ENCODE data around the gene FAAP20. TPM values are rescaled to one million over a fixed set of nuclear protein-coding genes. Genes with fewer than 3 reads are reported as not detected.

The FAAP20 gene
- total RNA-seq, 1 experiment from 2014 or later, result 119 TPM

- peaks cover 24 to 54% (median 52%) of the 10 kb centered on the region in 3 experiments; a peak in 6 of 7 replicates for H3K36me3 Mint-ChIP-seq (ENCODE audit: insufficient read depth in 1 of 3, low read depth in 3 of 3)
- DNase-seq, result no peak
- Histone ChIP-seq H3K18ac (ENCODE audit: insufficient read length, low read depth, low read length) (no peak overlapping the region), H3K14ac (ENCODE audit: insufficient read depth, low read length) (no peak overlapping the region), H3K4ac (ENCODE audit: low read depth, low read length) (no peak overlapping the region), H3K4me2 (ENCODE audit: insufficient read depth, insufficient read length, low read length) (no peak overlapping the region), H4K5ac (ENCODE audit: insufficient read length, low read depth, low read length) (no peak overlapping the region), H3T11ph (ENCODE audit: low read length) (no peak overlapping the region), H3K27me3 (ENCODE audit: insufficient read depth, low read length) (no peaks in the 10 kb centered on the region), H2AFZ (ENCODE audit: low read length) (no peak overlapping the region), H2BK12ac (ENCODE audit: insufficient read length, low read depth, low read length) (no peak overlapping the region), H2BK15ac (ENCODE audit: low read depth, low read length) (no peak overlapping the region), H4K8ac (replicated peaks; ENCODE audit: insufficient read length, low read depth, low read length) (no peak overlapping the region), H3K79me2 (ENCODE audit: insufficient read depth, low read length) (no peaks in the 10 kb centered on the region), H3K23me2 (ENCODE audit: insufficient read length, low read depth, low read length, poor library complexity, severe bottlenecking) (no peaks in the 10 kb centered on the region), H3K4me1 (ENCODE audit: insufficient read depth, low read length) (no peaks in the 10 kb centered on the region), H2BK120ac (ENCODE audit: low read depth, low read length, poor library complexity, severe bottlenecking) (no peak overlapping the region), H3K23ac (ENCODE audit: insufficient read length, low read depth, low read length) (no peak overlapping the region), H2BK5ac (ENCODE audit: insufficient read length, low read length) (no peak overlapping the region), H2AK5ac (ENCODE audit: insufficient read length, low read length) (no peak overlapping the region), H2BK20ac (ENCODE audit: low read depth, low read length, poor library complexity, severe bottlenecking) (no peak overlapping the region), H4K91ac (ENCODE audit: insufficient read length, low read depth, low read length) (no peak overlapping the region), H3K9me3 (ENCODE audit: control insufficient read depth, low read depth, low read length) (no peaks in the 10 kb centered on the region), H3K56ac (ENCODE audit: insufficient read length, low read depth, low read length) (no peak overlapping the region), H4K20me1 (ENCODE audit: control insufficient read depth, insufficient read depth, insufficient read length) (no peaks in the 10 kb centered on the region), H3K9ac (ENCODE audit: extremely low read depth, insufficient read length, low read length) (no peak overlapping the region), H3K79me1 (ENCODE audit: insufficient read depth, low read depth, low read length, poor library complexity, severe bottlenecking) (no peaks in the 10 kb centered on the region), H3K27ac (ENCODE audit: insufficient read length, low read depth, low read length) (no peak overlapping the region)
- H3K4me3 Mint-ChIP-seq, result no peak overlapping the region
- no CpG with 5 or more reads among the region's 14 CpGs for WGBS (ENCODE audit: extremely low coverage, insufficient read length, low lambda C conversion rate)
- no peak overlapping the region for H3K27ac Mint-ChIP-seq
- peaks cover 0 to 2% of the 10 kb centered on the region in 2 experiments; a peak in 1 of 4 replicates for H3K4me1 Mint-ChIP-seq
- no peak for TF ChIP-seq CTCF (conservative IDR thresholded peaks at IDR 0.05)
- peaks cover 1% of the 10 kb centered on the region; the same call in 1 of the 2 replicates for H3K27me3 Mint-ChIP-seq (ENCODE audit: low read depth)
- H3K9me3 Mint-ChIP-seq, result no peaks in the 10 kb centered on the region
These were observed 13.3 kb downstream of the FAAP20 start for GRCh38 chr1:2181271-2181670.

Data from H9 (cell line).